HEK293 (cell line): ENCODE data around the gene LRRC8C.

ENCODE experiments used
- PATZ1 ChIP-seq: fragments of 450-650 bp; formaldehyde crosslinking; IDR thresholded peaks from 2 replicates; pipeline ENCODE4 v1.5.1; 2016; ENCODE audit warnings: missing biosample characterization, missing genetic modification characterization
- PBX3 ChIP-seq: sonication (generic); formaldehyde crosslinking; IDR thresholded peaks from 2 replicates; pipeline ENCODE4 v1.8.1; 2022; ENCODE audit warnings: mild to moderate bottlenecking, moderate library complexity, missing genetic modification reagents
- PRDM4 ChIP-seq: fragments of 450-650 bp; formaldehyde crosslinking; IDR thresholded peaks from 2 replicates; pipeline ENCODE4 v1.5.1; 2017; ENCODE audit warnings: missing biosample characterization, missing genetic modification characterization
- SETDB1 ChIP-seq: IDR thresholded peaks from one replicate; pipeline ENCODE4 v1.6.1; 2017; ENCODE audit warnings: mild to moderate bottlenecking, low read length, moderate library complexity, mixed read lengths; ENCODE audit not compliant: insufficient read length
- ZBTB11 ChIP-seq: fragments of 450-650 bp; formaldehyde crosslinking; conservative IDR thresholded peaks from 2 replicates; pipeline ENCODE4 v1.5.1; 2016; ENCODE audit warnings: low read depth, missing biosample characterization, missing genetic modification characterization
- ZNF501 ChIP-seq: fragments of 450-650 bp; formaldehyde crosslinking; IDR thresholded peaks from 2 replicates; pipeline ENCODE4 v1.5.1; 2016; ENCODE audit warnings: missing biosample characterization, missing genetic modification characterization
- ZNF580 ChIP-seq: fragments of 450-650 bp; formaldehyde crosslinking; IDR thresholded peaks from 2 replicates; pipeline ENCODE4 v1.5.1; 2016; ENCODE audit warnings: missing biosample characterization, missing genetic modification characterization

GRCh38 chr1:89697383-89697782, 64.5 kb downstream of the LRRC8C start:
- no peak for TF ChIP-seq PATZ1 (tag by site-specific recombination)
- TF ChIP-seq PRDM4 (tag by site-specific recombination) = no peak
- TF ChIP-seq ZNF501 = no peak
- TF ChIP-seq SETDB1 = no peak
- TF ChIP-seq ZNF580 (tag by site-specific recombination) = no peak
- no peak for TF ChIP-seq PBX3 (CRISPR knock-in tag)
- no peak for TF ChIP-seq ZBTB11
